Thyroid gland (tissue), 4 donors: Measurements from ENCODE around the gene SHC3. TPM values are rescaled to one million over a fixed set of nuclear protein-coding genes. Genes with fewer than 3 reads are reported as not detected.

Source experiments
- DNase-seq, 2 donors: peaks; one replicate each; pipeline ENCODE4 v3.0.0-alpha.2; 2019
- H3K27ac ChIP-seq, 3 donors: fragments of 200-600 bp; sonication (generic); 1 replicate in 2 of 3; 2 replicates in 1 of 3; pipeline ENCODE4 v1.5.1; 2016 to 2019; ENCODE audit warnings: mild to moderate bottlenecking in 1 of 3, moderate library complexity in 1 of 3
- H3K27me3 ChIP-seq: fragments of 200-600 bp; sonication (generic); one replicate; pipeline ENCODE4 v1.5.1; 2019
- H3K36me3 ChIP-seq, 2 donors: fragments of 200-600 bp; sonication (generic); one replicate each; pipeline ENCODE4 v1.5.1; 2016 to 2019
- H3K4me1 ChIP-seq, 2 donors: fragments of 200-600 bp; sonication (generic); one replicate each; pipeline ENCODE4 v1.5.1; 2017 to 2019
- H3K4me3 ChIP-seq, 3 donors: fragments of 200-600 bp; sonication (generic); replicated peaks in 1 of 3; 1 replicate in 2 of 3; 2 replicates in 1 of 3; pipeline ENCODE4 v1.5.1; 2016; ENCODE audit warnings: mild to moderate bottlenecking in 1 of 3
- H3K9me3 ChIP-seq: fragments of 200-600 bp; sonication (generic); one replicate; pipeline ENCODE4 v1.5.1; 2017
- POLR2A ChIP-seq, 2 donors: fragments of 450-650 bp; IDR thresholded peaks; one replicate each; pipeline ENCODE4 v1.6.1; 2017; ENCODE audit warnings: antibody characterized with exemption in 2 of 2, mild to moderate bottlenecking in 2 of 2, moderate library complexity in 1 of 2
- WGBS, 2 donors: methylation state at CpG; one replicate each; pipeline ENCODE4 v1.1.5; 2017; 5-methylcytosine and 5-hydroxymethylcytosine counted together
- intact Hi-C: fragments of 100-400 bp; cut with DNase I; formaldehyde crosslinking; loops from one replicate; pipeline ENCODE4 v1.15.1; 2023
- total RNA-seq, 4 donors: library from RNA; depleted of rRNA; stranded (reverse); fragments of >200 nt; gene quantifications; one replicate each; pipeline ENCODE4 v1.2.3, GENCODE V29; 2016
- TF ChIP-seq, protein P1 (sequence below), 6 experiments: fragments of 200-600 bp in 3 of 6; fragments of 450-650 bp in 3 of 6; sonication (generic) in 3 of 6; IDR thresholded peaks; one replicate each; pipeline ENCODE4 v1.5.1; 2016 to 2019; ENCODE audit warnings: antibody characterized with exemption in 6 of 6, mild to moderate bottlenecking in 2 of 6, inconsistent platforms in 1 of 6, moderate library complexity in 1 of 6

SHC3 gene
- total RNA-seq, 4 donors from 2014 or later: 0.40 to 5.9 (median 1.2) TPM

DNA sequence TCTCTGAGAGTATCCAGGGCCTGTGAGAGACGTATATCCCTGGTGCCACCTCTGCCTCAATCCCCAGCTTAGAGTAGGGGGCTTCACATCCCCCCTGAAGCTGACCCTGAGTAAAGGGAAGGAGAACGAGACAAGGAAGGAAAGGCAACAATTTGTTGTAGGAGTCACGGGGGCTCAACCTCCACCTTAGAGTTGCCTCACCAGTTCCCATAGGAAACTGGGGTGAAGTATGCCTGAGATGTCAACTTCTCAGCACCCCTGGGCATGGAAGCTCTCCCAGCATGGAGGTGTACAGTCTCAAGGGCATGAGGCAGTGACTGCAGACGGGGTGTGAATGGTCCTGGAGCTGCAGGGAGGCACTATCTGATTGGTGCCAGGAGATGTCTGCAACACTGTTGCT is 133.7 kb downstream of the SHC3 start:
- Histone ChIP-seq H3K9me3 (no peaks in the 10 kb centered on the region), H3K27me3 (no peaks in the 10 kb centered on the region), H3K4me3 (no peak overlapping the region), H3K36me3 (no peaks in the 10 kb centered on the region), H3K4me1 (peaks cover 7 to 12% of the 10 kb centered on the region in 2 donors), H3K27ac (no peak overlapping the region)
- intact Hi-C loops: no loop called here
- no peak for DNase-seq
- WGBS, 2 donors: 95 to 96% methylated on average over 4 of the region's 4 CpGs
- TF ChIP-seq, protein P1, sequence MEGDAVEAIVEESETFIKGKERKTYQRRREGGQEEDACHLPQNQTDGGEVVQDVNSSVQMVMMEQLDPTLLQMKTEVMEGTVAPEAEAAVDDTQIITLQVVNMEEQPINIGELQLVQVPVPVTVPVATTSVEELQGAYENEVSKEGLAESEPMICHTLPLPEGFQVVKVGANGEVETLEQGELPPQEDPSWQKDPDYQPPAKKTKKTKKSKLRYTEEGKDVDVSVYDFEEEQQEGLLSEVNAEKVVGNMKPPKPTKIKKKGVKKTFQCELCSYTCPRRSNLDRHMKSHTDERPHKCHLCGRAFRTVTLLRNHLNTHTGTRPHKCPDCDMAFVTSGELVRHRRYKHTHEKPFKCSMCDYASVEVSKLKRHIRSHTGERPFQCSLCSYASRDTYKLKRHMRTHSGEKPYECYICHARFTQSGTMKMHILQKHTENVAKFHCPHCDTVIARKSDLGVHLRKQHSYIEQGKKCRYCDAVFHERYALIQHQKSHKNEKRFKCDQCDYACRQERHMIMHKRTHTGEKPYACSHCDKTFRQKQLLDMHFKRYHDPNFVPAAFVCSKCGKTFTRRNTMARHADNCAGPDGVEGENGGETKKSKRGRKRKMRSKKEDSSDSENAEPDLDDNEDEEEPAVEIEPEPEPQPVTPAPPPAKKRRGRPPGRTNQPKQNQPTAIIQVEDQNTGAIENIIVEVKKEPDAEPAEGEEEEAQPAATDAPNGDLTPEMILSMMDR (IDR thresholded peaks at IDR 0.05): no peak
- TF ChIP-seq POLR2A (IDR thresholded peaks at IDR 0.05): no peak

DNA sequence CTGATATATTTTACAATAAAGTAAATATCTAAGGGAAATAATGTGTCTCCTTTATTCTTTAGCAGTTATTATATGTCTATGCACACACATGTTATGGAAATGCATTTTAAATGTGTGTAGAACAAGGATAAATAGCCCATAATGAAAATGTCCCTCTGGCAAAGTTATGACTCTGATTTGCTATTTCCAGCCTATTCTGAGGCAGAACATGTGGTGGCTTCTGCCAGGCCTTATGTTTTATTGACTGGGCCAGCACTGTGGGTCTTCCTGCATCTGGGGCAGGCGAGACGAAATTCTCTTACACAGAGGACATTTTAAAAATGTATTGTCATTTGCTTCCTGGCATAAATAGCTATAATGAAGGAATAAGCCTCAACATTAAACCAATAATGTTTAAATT is 134.5 kb downstream of the SHC3 start:
- intact Hi-C loops: no loop called here
- Histone ChIP-seq H3K9me3 (no peaks in the 10 kb centered on the region), H3K27me3 (no peaks in the 10 kb centered on the region), H3K4me1 (peaks cover 7 to 12% of the 10 kb centered on the region in 2 donors), H3K36me3 (no peaks in the 10 kb centered on the region), H3K4me3 (no peak overlapping the region), H3K27ac (no peak overlapping the region)
- no peak for DNase-seq
- TF ChIP-seq POLR2A (IDR thresholded peaks at IDR 0.05): no peak
- TF ChIP-seq, protein P1 (IDR thresholded peaks at IDR 0.05): no peak
- WGBS, 2 donors: 91 to 95% methylated on average over 2 of the region's 2 CpGs

DNA sequence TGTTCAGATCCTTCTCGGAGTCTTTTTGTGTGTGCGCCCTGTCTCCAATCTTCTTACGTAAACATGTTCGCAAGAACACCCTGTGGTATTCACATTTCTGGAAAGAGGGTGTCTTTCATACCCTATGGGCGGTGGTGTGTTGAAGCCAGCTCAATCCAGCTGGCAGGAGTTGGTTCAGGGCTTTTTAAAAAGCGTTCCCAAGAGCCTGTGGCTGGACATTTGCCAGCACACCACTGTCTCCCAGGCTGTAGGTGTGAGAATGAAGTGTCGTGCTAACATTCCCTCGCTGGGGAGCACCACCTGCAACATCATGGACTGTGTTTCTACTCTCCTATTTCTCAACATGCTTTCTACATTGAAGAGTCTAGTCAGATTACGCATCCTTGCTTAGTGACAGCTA is 135.6 kb downstream of the SHC3 start:
- Histone ChIP-seq H3K27me3 (no peaks in the 10 kb centered on the region), H3K36me3 (no peaks in the 10 kb centered on the region), H3K9me3 (no peaks in the 10 kb centered on the region), H3K4me3 (no peak overlapping the region), H3K27ac (peak overlapping the region in 2 of 3 donors; percentile 45 to 59), H3K4me1 (peaks cover 7 to 22% of the 10 kb centered on the region in 2 donors)
- DNase-seq: peak; percentile 85 to 88
- intact Hi-C loops: no loop called here
- 41 to 53% methylated on average over 8 to 9 of the region's 9 CpGs for WGBS, 2 donors
- no peak for TF ChIP-seq POLR2A (IDR thresholded peaks at IDR 0.05)
- TF ChIP-seq, protein P1 (IDR thresholded peaks at IDR 0.05): no peak

DNA sequence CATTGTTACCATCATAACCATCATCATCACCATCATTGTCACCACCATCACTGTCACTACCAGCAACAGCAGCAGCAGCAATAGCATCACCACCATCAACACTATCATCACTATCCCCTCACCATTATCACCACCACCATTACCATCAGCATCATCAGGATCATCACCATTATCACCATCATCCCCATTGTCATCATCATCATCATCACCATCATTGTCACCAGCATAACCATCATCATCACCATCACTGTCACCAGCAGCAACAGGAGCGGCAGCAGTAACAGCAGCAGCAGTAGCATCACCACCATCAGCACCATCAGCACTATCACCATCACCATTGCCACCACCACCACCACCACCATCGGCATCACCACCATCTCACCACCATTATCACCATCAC is 139.0 kb downstream of the SHC3 start:
- H3K9me3 ChIP-seq: no peaks in the 10 kb centered on the region
- intact Hi-C loops: no loop called here
- DNase-seq: no peak
- no peaks in the 10 kb centered on the region for H3K36me3 ChIP-seq
- WGBS, 2 donors: 92 to 96% methylated on average over 2 of the region's 2 CpGs
- H3K4me1 ChIP-seq: peaks cover 7 to 23% of the 10 kb centered on the region in 2 donors
- no peaks in the 10 kb centered on the region for H3K27me3 ChIP-seq
- H3K4me3 ChIP-seq: no peak overlapping the region
- no peak for TF ChIP-seq POLR2A (IDR thresholded peaks at IDR 0.05)
- H3K27ac ChIP-seq: no peak overlapping the region

DNA sequence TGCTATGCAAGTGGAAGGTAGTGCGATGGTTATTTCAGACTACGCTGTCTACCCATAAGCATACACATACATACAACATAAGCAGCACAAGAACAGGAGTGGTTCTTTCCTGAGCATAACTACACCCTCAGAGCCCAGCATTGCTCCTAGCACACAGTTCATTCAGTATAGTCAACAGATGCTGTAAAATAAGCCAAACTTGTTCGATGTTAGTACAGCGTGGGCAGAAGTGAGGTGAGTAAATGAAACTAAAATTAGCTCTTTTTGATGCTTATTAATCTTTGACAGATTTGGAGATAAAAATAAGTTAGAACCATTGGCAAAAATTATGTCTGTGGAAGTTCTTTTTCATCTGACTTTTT is 139.5 kb downstream of the SHC3 start:
- intact Hi-C loops: no loop called here
- no peak for TF ChIP-seq POLR2A (IDR thresholded peaks at IDR 0.05)
- TF ChIP-seq, protein P1 (IDR thresholded peaks at IDR 0.05): no peak
- no peak for DNase-seq
- 74 to 82% methylated on average over 4 of the region's 4 CpGs for WGBS, 2 donors
- Histone ChIP-seq H3K9me3 (no peaks in the 10 kb centered on the region), H3K36me3 (no peaks in the 10 kb centered on the region), H3K27me3 (no peaks in the 10 kb centered on the region), H3K4me1 (peaks cover 7 to 23% of the 10 kb centered on the region in 2 donors), H3K27ac (no peak overlapping the region), H3K4me3 (no peak overlapping the region)
